Vagina (tissue), 2 donors: ENCODE results near the gene GPR158.

Experiments used
- CTCF ChIP-seq, 3 experiments: fragments of 450-650 bp in 2 of 3; fragments of 200-600 bp in 1 of 3; sonication (generic) in 1 of 3; IDR thresholded peaks; one replicate each; pipeline ENCODE4 v1.5.1; 2017 to 2019; ENCODE audit warnings: antibody characterized with exemption in 3 of 3, mild to moderate bottlenecking in 2 of 3, moderate library complexity in 2 of 3
- POLR2A ChIP-seq, 2 donors: fragments of 450-650 bp; IDR thresholded peaks; one replicate each; pipeline ENCODE4 v1.6.1; 2017; ENCODE audit warnings: antibody characterized with exemption in 2 of 2, mild to moderate bottlenecking in 2 of 2, moderate library complexity in 2 of 2
- POLR2AphosphoS5 ChIP-seq, 2 donors: sonication (generic); formaldehyde crosslinking; IDR thresholded peaks; one replicate each; pipeline ENCODE4 v1.9.0; 2017; ENCODE audit warnings: antibody characterized with exemption in 2 of 2, mild to moderate bottlenecking in 2 of 2, low read depth in 1 of 2; ENCODE audit not compliant: insufficient read depth in 1 of 2

GRCh38 chr10:25388862-25389206 is 214.0 kb downstream of the GPR158 start:
- no peak for TF ChIP-seq CTCF (IDR thresholded peaks at IDR 0.05)
- no peak for TF ChIP-seq POLR2AphosphoS5 (IDR thresholded peaks at IDR 0.05; ENCODE audit: insufficient read depth in 1 of 2, low read depth in 1 of 2)
- no peak for TF ChIP-seq POLR2A (IDR thresholded peaks at IDR 0.05)
